Nephron (organoid): ENCODE results near the gene SESN3.
"Not testable (repeated sequence)": the region's sequence is repeated elsewhere in the genome, so short reads cannot be mapped to it uniquely, and the experiment has no call there.

Experiments
- H3K27ac Mint-ChIP-seq, 3 experiments: 2 replicates each; pipeline ENCODE4 v1.8.0; 2020; ENCODE audit warnings: mixed read lengths in 3 of 3, mild to moderate bottlenecking in 2 of 3, moderate library complexity in 1 of 3
- H3K27me3 Mint-ChIP-seq: 2 replicates; pipeline ENCODE4 v1.8.0; 2021; ENCODE audit warnings: low read depth, mild to moderate bottlenecking, moderate library complexity, mixed read lengths
- H3K36me3 Mint-ChIP-seq: 2 replicates; pipeline ENCODE4 v1.8.0; 2020; ENCODE audit warnings: low read depth, mixed read lengths
- H3K4me1 Mint-ChIP-seq: 2 replicates; pipeline ENCODE4 v1.8.0; 2020; ENCODE audit warnings: mixed read lengths
- H3K4me3 Mint-ChIP-seq, 3 experiments: 2 replicates each; pipeline ENCODE4 v1.8.0; 2020; ENCODE audit warnings: mild to moderate bottlenecking in 3 of 3, mixed read lengths in 3 of 3, moderate library complexity in 2 of 3
- H3K9me3 Mint-ChIP-seq: 2 replicates; pipeline ENCODE4 v1.8.0; 2020; ENCODE audit warnings: mixed read lengths
- CTCF ChIP-seq, 3 experiments: fragments of 200-600 bp; sonication (generic); IDR thresholded peaks; one replicate each; pipeline ENCODE4 v1.5.0; 2021; ENCODE audit warnings: antibody characterized with exemption in 3 of 3; ENCODE audit not compliant: unreplicated experiment in 3 of 3

SESN3 gene, protein sequence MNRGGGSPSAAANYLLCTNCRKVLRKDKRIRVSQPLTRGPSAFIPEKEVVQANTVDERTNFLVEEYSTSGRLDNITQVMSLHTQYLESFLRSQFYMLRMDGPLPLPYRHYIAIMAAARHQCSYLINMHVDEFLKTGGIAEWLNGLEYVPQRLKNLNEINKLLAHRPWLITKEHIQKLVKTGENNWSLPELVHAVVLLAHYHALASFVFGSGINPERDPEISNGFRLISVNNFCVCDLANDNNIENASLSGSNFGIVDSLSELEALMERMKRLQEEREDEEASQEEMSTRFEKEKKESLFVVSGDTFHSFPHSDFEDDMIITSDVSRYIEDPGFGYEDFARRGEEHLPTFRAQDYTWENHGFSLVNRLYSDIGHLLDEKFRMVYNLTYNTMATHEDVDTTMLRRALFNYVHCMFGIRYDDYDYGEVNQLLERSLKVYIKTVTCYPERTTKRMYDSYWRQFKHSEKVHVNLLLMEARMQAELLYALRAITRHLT

GRCh38 chr11:95231127-95231880, at the start of gene SESN3:
TSS of gene SESN3 (minus strand) at chr11:95231202. CDS start at chr11:95230860, 342 bp downstream.
- H3K9me3 Mint-ChIP-seq: no peaks in the 10 kb centered on the region
- peaks cover 11% of the 10 kb centered on the region for H3K4me1 Mint-ChIP-seq
- peak in 1 of 3 experiments; percentile 24 for TF ChIP-seq CTCF (IDR thresholded peaks at IDR 0.05; ENCODE audit: unreplicated experiment in 3 of 3)

DNA sequence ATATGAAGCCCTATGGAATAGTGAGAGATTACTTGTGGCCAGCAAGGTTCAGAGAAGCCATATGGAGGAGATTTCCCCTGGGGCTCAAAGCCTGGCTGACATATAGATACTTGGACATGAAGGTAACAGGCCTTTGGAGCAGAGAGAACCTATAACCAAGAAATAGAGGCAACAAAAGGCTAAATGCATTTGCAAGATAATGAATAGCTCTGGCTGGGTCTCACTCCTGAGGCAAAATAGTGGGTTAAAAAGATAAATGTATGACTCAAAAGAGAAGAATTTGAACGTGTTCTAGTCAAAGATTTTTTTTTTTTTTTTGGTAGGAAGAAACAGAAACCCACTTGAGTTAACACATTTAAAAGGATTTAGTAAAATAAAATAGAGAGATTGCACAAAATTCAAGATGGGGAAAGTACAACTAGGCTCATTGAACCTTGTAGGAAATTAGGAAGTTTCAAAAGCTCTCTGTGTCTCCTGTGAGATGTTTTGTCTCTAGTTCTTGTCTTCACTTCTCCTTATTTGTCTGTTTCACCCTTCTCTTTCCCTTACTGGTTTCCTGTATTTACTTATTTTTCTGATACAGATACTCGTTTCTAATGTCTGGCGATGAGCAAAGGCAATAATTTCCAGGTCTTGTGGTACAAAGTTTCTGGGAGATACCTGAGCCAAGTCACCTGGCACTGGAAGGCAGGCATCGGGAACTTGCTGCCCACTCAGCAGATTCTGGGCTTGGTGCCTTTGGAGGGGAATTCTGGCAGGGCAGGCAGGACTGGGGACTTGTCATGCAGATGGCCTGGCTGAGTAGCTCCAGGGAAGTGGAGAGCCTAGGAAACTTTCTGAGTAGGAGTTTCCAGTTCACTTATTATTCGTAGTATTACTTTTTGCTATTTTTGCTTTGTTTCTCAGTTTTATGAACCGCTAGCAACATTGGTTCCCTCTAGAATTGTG, 49.2 kb upstream of the SESN3 start:
- Mint-ChIP-seq H3K36me3 (no peaks in the 10 kb centered on the region), H3K9me3 (no peaks in the 10 kb centered on the region), H3K27ac (peak overlapping the region in 2 of 3 experiments; percentile 69), H3K4me3 (no peak overlapping the region), H3K27me3 (no peaks in the 10 kb centered on the region), H3K4me1 (peaks cover 16% of the 10 kb centered on the region)
- TF ChIP-seq CTCF (IDR thresholded peaks at IDR 0.05; ENCODE audit: unreplicated experiment in 3 of 3): no peak

More at GRCh38 chr11:95231127-95231880, at the start of gene SESN3:
- Mint-ChIP-seq H3K36me3 (peaks cover under 1% of the 10 kb centered on the region), H3K27me3 (no peaks in the 10 kb centered on the region), H3K4me3 (peak within 1 kb of the TSS in 2 of 3 experiments; percentile 98 to 99), H3K27ac (peak within 1 kb of the TSS; percentile 95 to 100 (median 98))

DNA sequence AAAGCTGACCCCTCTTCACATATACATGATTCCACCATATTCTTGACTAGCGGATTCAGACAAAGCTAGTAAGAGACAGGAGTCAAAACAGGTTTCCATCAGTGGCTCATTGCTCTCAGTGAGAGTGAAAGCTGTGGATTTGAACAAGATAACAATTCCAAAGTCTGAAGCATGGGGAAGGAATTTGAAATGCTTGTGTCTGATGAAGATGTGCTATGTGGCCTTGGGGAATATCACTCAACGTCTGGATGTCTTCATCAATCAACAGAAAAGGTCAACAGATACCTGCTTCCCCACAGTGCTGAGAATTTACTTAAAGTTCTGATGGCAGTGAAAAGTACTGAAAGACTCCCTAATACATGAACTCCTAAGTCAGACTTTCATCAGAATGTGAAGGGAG, 46.9 kb upstream of the SESN3 start:
- Mint-ChIP-seq H3K27ac (no peak overlapping the region), H3K4me3 (no peak overlapping the region), H3K36me3 (no peaks in the 10 kb centered on the region), H3K27me3 (no peaks in the 10 kb centered on the region), H3K9me3 (no peaks in the 10 kb centered on the region), H3K4me1 (peaks cover 16% of the 10 kb centered on the region)
- no peak for TF ChIP-seq CTCF (IDR thresholded peaks at IDR 0.05; ENCODE audit: unreplicated experiment in 3 of 3)

DNA sequence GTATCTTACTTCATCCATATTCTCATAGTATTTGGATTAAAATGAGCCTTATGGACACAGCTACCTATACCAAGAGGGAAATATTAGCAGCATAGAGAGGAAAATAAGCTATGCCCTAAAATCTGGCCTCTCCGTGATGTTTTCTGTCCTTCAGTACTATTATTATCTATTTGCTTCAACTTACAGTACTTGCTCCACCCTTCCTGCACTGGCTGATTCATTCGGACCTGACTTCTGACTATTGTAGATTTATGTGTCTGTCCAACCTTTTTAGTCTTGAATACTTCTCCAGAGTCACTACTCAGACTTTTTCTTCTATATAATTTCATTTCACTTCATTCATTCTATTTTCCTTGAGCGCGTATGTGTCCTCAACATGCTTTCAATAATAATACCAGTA, 45.1 kb upstream of the SESN3 start:
- H3K36me3 Mint-ChIP-seq: no peaks in the 10 kb centered on the region
- no peaks in the 10 kb centered on the region for H3K9me3 Mint-ChIP-seq
- no peak overlapping the region for H3K27ac Mint-ChIP-seq
- H3K27me3 Mint-ChIP-seq: no peaks in the 10 kb centered on the region
- H3K4me1 Mint-ChIP-seq: peaks cover 10% of the 10 kb centered on the region
- no peak overlapping the region for H3K4me3 Mint-ChIP-seq
- TF ChIP-seq CTCF (IDR thresholded peaks at IDR 0.05; ENCODE audit: unreplicated experiment in 3 of 3): no peak

GRCh38 chr11:95273618-95274017, 42.6 kb upstream of the SESN3 start:
- not testable (repeated sequence) for H3K27me3 Mint-ChIP-seq, H3K9me3 Mint-ChIP-seq, H3K27ac Mint-ChIP-seq, H3K4me3 Mint-ChIP-seq, H3K4me1 Mint-ChIP-seq, H3K36me3 Mint-ChIP-seq
